NCI-H2171 treated with DMSO at 0.1 percent for 48 hours (cell line): ENCODE results near the gene ZNF287.

Experiments used
- DNase-seq: peaks from one replicate; lab custom pipeline; 2025; lab: John Stamatoyannopoulos, UW

Gene ZNF287

GRCh38 chr17:16516594-16517051 lies 52.4 kb downstream of the ZNF287 start:
- peak; percentile 33 for DNase-seq

DNA sequence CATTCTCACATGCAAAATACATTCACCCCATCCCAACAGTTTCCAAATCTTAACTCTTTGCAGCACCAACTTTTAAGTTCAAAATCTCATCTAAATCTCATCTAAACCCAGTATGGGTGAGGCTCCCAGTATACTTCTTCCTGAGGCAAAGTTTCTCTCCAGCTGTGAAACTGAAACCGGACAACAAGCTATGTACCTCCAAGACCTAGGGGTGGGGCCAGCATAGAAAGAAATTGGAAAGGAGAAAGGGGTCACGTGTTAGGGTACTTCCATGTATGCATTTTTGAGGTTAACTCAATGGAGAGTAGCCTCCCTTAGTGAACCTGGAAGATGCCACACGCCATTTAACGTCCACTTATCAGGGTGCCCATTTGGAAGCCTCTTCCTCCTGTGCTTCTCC lies 53.1 kb downstream of the ZNF287 start:
- no peak for DNase-seq

GRCh38 chr17:16513873-16514272 lies 55.1 kb downstream of the ZNF287 start:
- no peak for DNase-seq

DNA sequence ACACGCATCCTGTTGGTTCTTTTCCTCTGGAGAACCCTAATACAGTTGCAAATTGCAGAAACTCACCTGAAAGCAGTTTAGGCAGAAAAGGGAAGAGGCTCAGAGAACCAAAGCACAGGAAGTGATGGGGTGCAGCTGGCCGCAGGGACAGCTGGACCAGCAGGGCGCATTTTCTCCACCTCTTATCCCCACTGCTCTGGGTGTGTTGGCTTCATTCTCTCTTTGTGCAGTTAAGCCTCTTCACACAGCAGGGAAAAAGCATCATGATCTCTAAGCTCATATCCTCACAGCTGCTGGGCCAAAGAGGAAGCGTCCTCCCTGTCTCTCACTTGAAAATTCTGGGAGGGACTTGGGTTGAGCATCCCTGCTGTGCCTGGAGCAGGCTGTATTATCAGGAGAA lies 57.0 kb downstream of the ZNF287 start:
- no peak for DNase-seq

GRCh38 chr17:16511593-16511992 lies 57.4 kb downstream of the ZNF287 start:
- DNase-seq: no peak

DNA sequence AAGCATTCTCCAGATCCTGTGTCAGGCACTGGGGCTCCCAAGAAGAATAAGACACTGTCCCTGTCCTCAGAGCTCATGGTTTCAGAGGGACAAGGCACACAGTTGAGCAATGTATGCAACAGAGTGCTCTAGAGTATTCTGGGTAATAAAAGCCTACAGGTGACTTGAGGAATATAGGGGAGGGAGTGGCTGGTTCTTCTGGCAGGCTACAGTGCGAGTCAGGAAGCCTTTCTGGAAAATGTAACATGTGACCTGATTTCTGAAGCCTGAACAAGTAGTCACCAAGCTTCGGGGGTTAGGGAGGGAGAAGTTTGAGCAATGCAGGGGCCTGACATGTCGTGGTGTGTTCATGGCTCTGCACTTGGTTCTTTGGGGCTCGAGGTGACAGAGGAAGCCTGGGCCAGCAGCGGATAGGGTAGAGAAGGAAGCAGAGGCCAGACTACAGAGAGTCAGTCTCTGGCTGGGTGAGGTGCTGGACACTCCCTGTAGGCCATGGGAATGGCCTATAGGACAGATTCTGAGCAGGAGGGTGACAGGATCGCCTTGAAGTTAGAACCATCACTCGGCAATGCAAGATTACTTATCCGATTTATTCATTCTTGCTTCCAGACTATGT lies 61.0 kb downstream of the ZNF287 start:
- no peak for DNase-seq

DNA sequence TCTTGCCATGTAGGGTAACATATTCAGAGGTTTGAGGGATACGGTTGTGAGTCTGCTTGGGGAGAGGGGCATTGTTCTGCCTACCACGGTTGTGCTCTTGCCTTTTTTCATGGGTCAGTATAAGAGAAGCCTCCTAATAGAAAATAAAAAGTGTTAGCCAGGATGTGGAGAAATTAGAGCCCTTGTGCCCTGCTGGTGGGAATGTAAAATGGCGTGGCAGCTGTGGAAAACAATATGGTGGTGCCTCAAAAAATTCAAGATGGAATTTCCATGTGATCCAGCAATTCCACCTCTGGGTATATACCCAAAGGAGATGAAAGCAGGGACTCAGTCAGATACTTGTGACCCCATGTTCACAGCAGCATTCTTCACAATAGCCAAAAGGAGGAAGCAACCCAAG lies 62.8 kb downstream of the ZNF287 start:
- DNase-seq: no peak

GRCh38 chr17:16504984-16505383 lies 64.0 kb downstream of the ZNF287 start:
- no peak for DNase-seq
